SK-N-SH treated with all-trans-retinoic acid at 6 μM for 48 hours (cell line): ENCODE measurements around the gene SNRPF.

Experiments used
- ATAC-seq: fragments of 200-7000 bp; cut with Tn5 transposase; 3 replicates; pipeline ENCODE4 v1.9.1; 2020; ENCODE audit warnings: mild to moderate bottlenecking, moderate library complexity
- ARNTL ChIP-seq: fragments of 450-650 bp; formaldehyde crosslinking; IDR thresholded peaks from 2 replicates; pipeline ENCODE4 v1.5.0; 2020; ENCODE audit warnings: low read depth, mild to moderate bottlenecking, moderate library complexity, borderline replicate concordance
- BACH2 ChIP-seq: fragments of 250-450 bp; sonication (Bioruptor Pico); IDR thresholded peaks from 2 replicates; pipeline ENCODE4 v1.9.0; 2021; ENCODE audit warnings: mild to moderate bottlenecking, borderline replicate concordance
- CREB5 ChIP-seq: fragments of 250-450 bp; sonication (Bioruptor Pico); IDR thresholded peaks from 2 replicates; pipeline ENCODE4 v1.5.1; 2020; ENCODE audit warnings: low read depth, mild to moderate bottlenecking, moderate library complexity
- CSDC2 ChIP-seq: fragments of 250-450 bp; sonication (Bioruptor Pico); IDR thresholded peaks from 2 replicates; pipeline ENCODE4 v1.5.0; 2020; ENCODE audit warnings: mild to moderate bottlenecking, moderate library complexity
- CSRNP3 ChIP-seq: fragments of 250-450 bp; sonication (Bioruptor Pico); IDR thresholded peaks from 2 replicates; pipeline ENCODE4 v1.5.1; 2021; ENCODE audit warnings: mild to moderate bottlenecking, moderate library complexity
- ESRRG ChIP-seq: fragments of 250-450 bp; sonication (Bioruptor Pico); IDR thresholded peaks from 2 replicates; pipeline ENCODE4 v1.6.1; 2021; ENCODE audit warnings: mild to moderate bottlenecking
- GLIS3 ChIP-seq: fragments of 250-450 bp; sonication (Bioruptor Pico); IDR thresholded peaks from 2 replicates; pipeline ENCODE4 v1.5.0; 2020; ENCODE audit warnings: mild to moderate bottlenecking, moderate library complexity
- ISL1 ChIP-seq: fragments of 250-450 bp; sonication (Bioruptor Pico); IDR thresholded peaks from 2 replicates; pipeline ENCODE4 v2.1.2; 2022; ENCODE audit warnings: mild to moderate bottlenecking, moderate library complexity
- POU6F1 ChIP-seq: fragments of 250-450 bp; sonication (Bioruptor Pico); IDR thresholded peaks from 2 replicates; pipeline ENCODE4 v1.8.0; 2021; ENCODE audit warnings: low read depth, mild to moderate bottlenecking, moderate library complexity, borderline replicate concordance
- PPARA ChIP-seq: fragments of 250-450 bp; sonication (Bioruptor Pico); IDR thresholded peaks from 2 replicates; pipeline ENCODE4 v1.5.0; 2020; ENCODE audit warnings: mild to moderate bottlenecking, borderline replicate concordance
- RARB ChIP-seq: fragments of 250-450 bp; sonication (Bioruptor Pico); IDR thresholded peaks from 2 replicates; pipeline ENCODE4 v1.8.0; 2021; ENCODE audit warnings: mild to moderate bottlenecking, moderate library complexity
- SNAI2 ChIP-seq: fragments of 250-450 bp; sonication (Bioruptor Pico); IDR thresholded peaks from 2 replicates; pipeline ENCODE4 v1.5.0; 2020; ENCODE audit warnings: mild to moderate bottlenecking, moderate library complexity
- TCF4 ChIP-seq: fragments of 250-450 bp; sonication (Bioruptor Pico); IDR thresholded peaks from 2 replicates; pipeline ENCODE4 v1.8.0; 2021; ENCODE audit warnings: mild to moderate bottlenecking, moderate library complexity, borderline replicate concordance
- TOX ChIP-seq: fragments of 250-450 bp; sonication (Bioruptor Pico); IDR thresholded peaks from 2 replicates; pipeline ENCODE4 v1.8.0; 2021; ENCODE audit warnings: mild to moderate bottlenecking, moderate library complexity, borderline replicate concordance
- TSHZ2 ChIP-seq: fragments of 250-450 bp; sonication (Bioruptor Pico); IDR thresholded peaks from 2 replicates; pipeline ENCODE4 v1.5.0; 2020; ENCODE audit warnings: mild to moderate bottlenecking, moderate library complexity
- ZC3H10 ChIP-seq: fragments of 250-450 bp; sonication (Bioruptor Pico); IDR thresholded peaks from 2 replicates; pipeline ENCODE4 v1.5.1; 2021; ENCODE audit warnings: mild to moderate bottlenecking, moderate library complexity
- ZFP3 ChIP-seq: fragments of 250-450 bp; sonication (Bioruptor Pico); IDR thresholded peaks from 2 replicates; pipeline ENCODE4 v1.5.0; 2020; ENCODE audit warnings: mild to moderate bottlenecking, moderate library complexity
- ZFP30 ChIP-seq: fragments of 450-650 bp; formaldehyde crosslinking; IDR thresholded peaks from 2 replicates; pipeline ENCODE4 v1.5.0; 2022; ENCODE audit warnings: mild to moderate bottlenecking, moderate library complexity
- ZNF565 ChIP-seq: fragments of 450-650 bp; formaldehyde crosslinking; conservative IDR thresholded peaks from 2 replicates; pipeline ENCODE4 v1.5.0; 2020; ENCODE audit warnings: low read depth, mild to moderate bottlenecking, moderate library complexity
- ZNF70 ChIP-seq: fragments of 450-650 bp; formaldehyde crosslinking; IDR thresholded peaks from 2 replicates; pipeline ENCODE4 v1.5.0; 2020; ENCODE audit warnings: mild to moderate bottlenecking, moderate library complexity
- ZNF8 ChIP-seq: fragments of 450-650 bp; formaldehyde crosslinking; IDR thresholded peaks from 2 replicates; pipeline ENCODE4 v1.5.0; 2020; ENCODE audit warnings: mild to moderate bottlenecking, moderate library complexity

The SNRPF gene

GRCh38 chr12:95896846-95897245, 38.1 kb downstream of the SNRPF start:
- no peak for ATAC-seq
- TF ChIP-seq ZNF8 (CRISPR knock-in tag): no peak
- no peak for TF ChIP-seq GLIS3
- TF ChIP-seq CSRNP3 (CRISPR knock-in tag): no peak
- TF ChIP-seq ESRRG (CRISPR knock-in tag): no peak
- no peak for TF ChIP-seq TOX (CRISPR knock-in tag)
- no peak for TF ChIP-seq ISL1 (CRISPR knock-in tag)
- TF ChIP-seq ZNF70: no peak
- no peak for TF ChIP-seq CSDC2 (CRISPR knock-in tag)
- TF ChIP-seq TSHZ2 (CRISPR knock-in tag): no peak
- TF ChIP-seq SNAI2 (CRISPR knock-in tag): no peak
- no peak for TF ChIP-seq TCF4 (CRISPR knock-in tag)
- TF ChIP-seq ZFP30 (CRISPR knock-in tag): no peak
- no peak for TF ChIP-seq ZFP3 (CRISPR knock-in tag)
- TF ChIP-seq ARNTL: no peak
- TF ChIP-seq ZNF565 (CRISPR knock-in tag): no peak
- no peak for TF ChIP-seq ZC3H10 (CRISPR knock-in tag)
- TF ChIP-seq POU6F1 (CRISPR knock-in tag): no peak
- TF ChIP-seq RARB (CRISPR knock-in tag): no peak
- no peak for TF ChIP-seq PPARA (CRISPR knock-in tag)

- no peak for ATAC-seq
- TF ChIP-seq TOX (CRISPR knock-in tag) (no peak), SNAI2 (CRISPR knock-in tag) (no peak), CREB5 (CRISPR knock-in tag) (no peak), TSHZ2 (CRISPR knock-in tag) (no peak), BACH2 (CRISPR knock-in tag) (no peak), ZFP30 (CRISPR knock-in tag) (no peak), RARB (CRISPR knock-in tag) (no peak)
These were observed 39.3 kb downstream of the SNRPF start for GRCh38 chr12:95898081-95898480.

- TF ChIP-seq CSDC2 (CRISPR knock-in tag) (no peak), ZNF70 (no peak), POU6F1 (CRISPR knock-in tag) (no peak), RARB (CRISPR knock-in tag) (no peak), TOX (CRISPR knock-in tag) (no peak), CREB5 (CRISPR knock-in tag) (no peak)
These were observed 49.8 kb downstream of the SNRPF start for GRCh38 chr12:95908573-95908972.

More at GRCh38 chr12:95908573-95908972, 49.8 kb downstream of the SNRPF start:
- no peak for ATAC-seq
